Upper lobe of left lung (tissue), 6 donors: Measurements from ENCODE around the gene PHOX2B. TPM values are rescaled to one million over a fixed set of nuclear protein-coding genes. Genes with fewer than 3 reads are reported as not detected.
"Not testable (repeated sequence)": the region's sequence is repeated elsewhere in the genome, so short reads cannot be mapped to it uniquely, and the experiment has no call there.

ENCODE experiments used
- ATAC-seq, 2 donors: fragments of 200-7000 bp; cut with Tn5 transposase; one replicate each; pipeline ENCODE4 v1.9.1; 2022; ENCODE audit warnings: mild to moderate bottlenecking in 2 of 2, moderate library complexity in 2 of 2; ENCODE audit not compliant: low FRiP score in 2 of 2
- DNase-seq, 2 donors: peaks; one replicate each; pipeline ENCODE4 v3.0.0-alpha.2; 2019 to 2020
- H3K27ac ChIP-seq, 4 donors: fragments of 200-600 bp; sonication (generic); one replicate each; pipeline ENCODE4 v1.5.1; 2016 to 2019
- H3K27me3 ChIP-seq, 4 donors: fragments of 200-600 bp; sonication (generic); one replicate each; pipeline ENCODE4 v1.5.1; 2017 to 2019
- H3K36me3 ChIP-seq, 4 donors: fragments of 200-600 bp; sonication (generic); one replicate each; pipeline ENCODE4 v1.5.1; 2016 to 2019
- H3K4me1 ChIP-seq, 4 donors: fragments of 200-600 bp; sonication (generic); one replicate each; pipeline ENCODE4 v1.5.1; 2018 to 2019
- H3K4me3 ChIP-seq, 4 donors: fragments of 200-600 bp; sonication (generic); one replicate each; pipeline ENCODE4 v1.5.1; 2017 to 2019; ENCODE audit warnings: mild to moderate bottlenecking in 2 of 4, moderate library complexity in 1 of 4
- H3K9me3 ChIP-seq, 4 donors: fragments of 200-600 bp; sonication (generic); one replicate each; pipeline ENCODE4 v1.5.1; 2018 to 2019
- CTCF ChIP-seq, 6 experiments: fragments of 450-650 bp in 4 of 6; fragments of 200-600 bp in 2 of 6; sonication (generic) in 2 of 6; IDR thresholded peaks; one replicate each; pipeline ENCODE4 v1.5.1; 2016 to 2019; ENCODE audit warnings: antibody characterized with exemption in 6 of 6
- EP300 ChIP-seq, 4 donors: sonication (generic); formaldehyde crosslinking; IDR thresholded peaks; one replicate each; pipeline ENCODE4 v1.5.1; 2017; ENCODE audit warnings: antibody characterized with exemption in 4 of 4, control low read depth in 2 of 4
- POLR2A ChIP-seq, 4 donors: fragments of 450-650 bp; IDR thresholded peaks; one replicate each; pipeline ENCODE4 v1.5.1; 2016 to 2017; ENCODE audit warnings: antibody characterized with exemption in 4 of 4, mild to moderate bottlenecking in 2 of 4
- POLR2AphosphoS5 ChIP-seq, 2 donors: sonication (generic); formaldehyde crosslinking; IDR thresholded peaks; one replicate each; pipeline ENCODE4 v1.5.1; 2017; ENCODE audit warnings: antibody characterized with exemption in 2 of 2
- WGBS, 2 donors: methylation state at CpG; one replicate each; pipeline ENCODE4 v1.1.5; 2017 to 2018; 5-methylcytosine and 5-hydroxymethylcytosine counted together
- total RNA-seq, 6 donors: library from RNA; depleted of rRNA in 4 of 6; stranded (reverse); fragments of >200 nt in 4 of 6; gene quantifications; one replicate each; pipeline versions ENCODE4 v1.1.0 to v1.2.1, GENCODE V29; 2016 to 2021
- donor health status: DM: no; HTN: no; CAD: no; lungs with moderate emphysema.
- donor health status: DM: no; HTN: yes; CAD: no; lungs with severe emphysema.

The PHOX2B gene
- total RNA-seq, 6 donors from 2014 or later = not detected

DNA sequence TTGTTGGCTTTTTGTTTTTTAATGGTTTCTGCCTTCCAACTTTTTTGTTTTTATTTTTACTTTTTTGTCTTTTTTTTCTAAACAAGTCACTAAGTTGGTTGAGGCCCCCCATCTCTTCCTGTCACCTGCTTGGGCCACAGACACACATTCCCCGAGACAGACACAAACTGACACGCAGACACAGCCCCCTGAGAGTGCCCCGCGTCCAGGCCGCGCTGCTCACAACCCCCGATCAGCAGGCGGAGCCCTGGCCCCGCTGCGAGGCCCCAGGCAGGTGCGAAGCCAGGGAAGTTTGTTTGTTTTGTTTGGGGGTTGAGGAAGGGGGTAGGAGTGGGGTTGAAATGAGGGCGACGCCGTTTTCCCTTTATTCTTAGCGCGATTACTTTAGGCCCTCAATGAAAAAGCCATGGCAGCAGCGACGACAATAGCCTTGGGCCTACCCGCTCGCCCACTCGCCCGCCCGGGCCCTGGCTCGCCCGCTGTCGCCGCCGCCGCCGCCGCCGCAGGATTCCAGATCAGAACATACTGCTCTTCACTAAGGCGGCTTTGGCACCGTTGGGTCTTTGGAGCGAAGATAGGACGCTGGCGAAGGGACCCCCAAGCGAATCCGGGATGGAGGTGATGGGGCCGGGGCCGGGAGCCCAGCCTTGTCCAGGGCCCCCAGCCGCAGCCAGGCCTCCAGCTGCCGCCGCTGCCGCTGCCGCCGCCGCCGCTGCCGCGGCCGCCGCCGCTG lies 3.1 kb downstream of the PHOX2B start:
- ATAC-seq (no peak), DNase-seq (peak in 1 of 2 donors; percentile 77)
- Histone ChIP-seq H3K36me3 (no peaks in the 10 kb centered on the region), H3K4me1 (peaks cover 0 to 24% (median 0%) of the 10 kb centered on the region in 4 donors), H3K27me3 (peaks cover 0 to 45% (median 25%) of the 10 kb centered on the region in 4 donors), H3K4me3 (no peak overlapping the region), H3K9me3 (peaks cover 0 to 5% (median 0%) of the 10 kb centered on the region in 4 donors), H3K27ac (no peak overlapping the region)
- TF ChIP-seq POLR2A (IDR thresholded peaks at IDR 0.05) (no peak), CTCF (IDR thresholded peaks at IDR 0.05) (no peak), EP300 (IDR thresholded peaks at IDR 0.05) (no peak), POLR2AphosphoS5 (IDR thresholded peaks at IDR 0.05) (no peak)
- WGBS, 2 donors = 7 to 20% methylated on average over 11 to 32 of the region's 54 CpGs

GRCh38 chr4:41744572-41745291 lies 3.8 kb downstream of the PHOX2B start:
- WGBS, 2 donors = 10% methylated on average over 33 of the region's 33 CpGs

DNA sequence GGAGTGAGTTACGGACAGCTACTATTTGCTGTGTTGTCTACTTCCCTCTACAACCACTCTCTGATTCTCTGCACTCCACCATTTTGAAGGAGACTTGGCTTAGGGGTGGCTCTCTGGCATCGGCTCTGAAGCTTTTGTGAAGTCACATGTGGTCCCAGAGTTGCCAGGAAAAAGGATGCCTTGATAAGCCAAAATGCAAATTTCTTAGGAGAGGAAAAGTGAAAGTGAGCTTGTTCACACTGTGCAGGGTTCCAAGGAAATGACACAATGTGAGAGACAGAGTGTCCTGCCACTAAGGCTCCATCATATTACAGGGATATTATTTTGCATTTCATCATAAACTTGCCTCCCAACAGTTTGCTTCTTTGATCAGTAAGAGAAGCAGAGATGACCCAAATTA lies 7.2 kb downstream of the PHOX2B start:
- H3K4me1 ChIP-seq = peaks cover 0 to 13% (median 0%) of the 10 kb centered on the region in 4 donors
- no peak overlapping the region for H3K4me3 ChIP-seq
- peaks cover 0 to 5% (median 0%) of the 10 kb centered on the region in 4 donors for H3K9me3 ChIP-seq
- 56 to 71% methylated on average over 2 of the region's 2 CpGs for WGBS, 2 donors
- H3K27ac ChIP-seq = no peak overlapping the region
- DNase-seq = no peak
- no peaks in the 10 kb centered on the region for H3K36me3 ChIP-seq
- H3K27me3 ChIP-seq = peaks cover 0 to 21% (median 12%) of the 10 kb centered on the region in 4 donors
- no peak for ATAC-seq
- TF ChIP-seq POLR2AphosphoS5 (IDR thresholded peaks at IDR 0.05) (no peak), POLR2A (IDR thresholded peaks at IDR 0.05) (no peak), EP300 (IDR thresholded peaks at IDR 0.05) (no peak), CTCF (IDR thresholded peaks at IDR 0.05) (no peak)

More at GRCh38 chr4:41744572-41745291, 3.8 kb downstream of the PHOX2B start:
- H3K27me3 ChIP-seq = peaks cover 0 to 42% (median 25%) of the 10 kb centered on the region in 4 donors
- no peak overlapping the region for H3K4me3 ChIP-seq
- peaks cover 0 to 5% (median 0%) of the 10 kb centered on the region in 4 donors for H3K9me3 ChIP-seq
- no peaks in the 10 kb centered on the region for H3K36me3 ChIP-seq
- no peak for TF ChIP-seq POLR2A (IDR thresholded peaks at IDR 0.05)
- H3K4me1 ChIP-seq = peaks cover 0 to 24% (median 0%) of the 10 kb centered on the region in 4 donors
- H3K27ac ChIP-seq = no peak overlapping the region
- DNase-seq = peak in 1 of 2 donors; percentile 37
- no peak for ATAC-seq

DNA sequence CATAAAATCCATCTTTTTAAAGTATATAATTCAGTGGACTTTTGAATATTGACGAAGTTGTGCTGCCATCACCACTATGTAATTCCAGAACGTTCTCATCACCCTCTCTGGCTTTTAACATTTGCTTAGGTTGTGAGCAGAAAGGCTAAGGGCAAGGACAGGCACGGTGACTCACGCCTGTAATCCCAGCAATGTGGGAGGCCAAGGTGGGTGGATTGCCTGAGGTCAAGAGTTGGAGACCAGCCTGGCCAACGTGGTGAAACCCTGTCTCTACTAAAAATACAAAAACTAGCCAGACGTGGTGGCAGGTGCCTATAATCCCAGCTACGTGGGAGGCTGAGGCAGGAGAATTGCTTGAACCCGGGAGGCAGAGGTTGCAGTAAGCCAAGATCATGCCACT lies 11.0 kb downstream of the PHOX2B start:
- not testable (repeated sequence) for H3K36me3 ChIP-seq, ATAC-seq, H3K27ac ChIP-seq, H3K4me1 ChIP-seq, DNase-seq, H3K9me3 ChIP-seq, H3K4me3 ChIP-seq, H3K27me3 ChIP-seq
- 78 to 84% methylated on average over 8 of the region's 8 CpGs for WGBS, 2 donors

DNA sequence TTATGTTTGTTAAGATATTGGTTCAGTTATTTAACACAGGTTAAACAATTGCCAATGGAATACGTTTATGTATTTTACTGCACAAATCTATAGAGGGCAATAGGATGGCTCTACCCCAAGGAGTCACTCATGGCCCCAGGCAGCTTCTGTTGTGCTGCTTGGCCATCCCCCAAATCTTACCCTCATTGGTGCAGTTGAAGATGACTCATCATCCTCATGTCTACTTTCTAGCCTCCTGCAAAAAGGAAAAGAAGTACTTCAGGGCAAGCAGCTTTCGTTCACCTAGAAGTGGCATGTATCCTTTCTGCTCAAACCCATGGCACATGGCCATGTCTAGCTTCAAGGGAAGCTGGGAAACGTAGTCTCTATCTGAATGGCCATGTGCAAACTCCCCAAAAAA lies 14.2 kb downstream of the PHOX2B start:
- no peak for DNase-seq
- WGBS, 2 donors = 71 to 78% methylated on average over 3 of the region's 3 CpGs

More for the DNA sequence above, 14.2 kb downstream of the PHOX2B start:
- no peak for ATAC-seq
- no peaks in the 10 kb centered on the region for H3K9me3 ChIP-seq
- no peak overlapping the region for H3K27ac ChIP-seq
- no peak overlapping the region for H3K4me3 ChIP-seq
- H3K27me3 ChIP-seq = no peaks in the 10 kb centered on the region
- TF ChIP-seq POLR2AphosphoS5 (IDR thresholded peaks at IDR 0.05) = no peak
- TF ChIP-seq POLR2A (IDR thresholded peaks at IDR 0.05) = no peak
- TF ChIP-seq CTCF (IDR thresholded peaks at IDR 0.05) = no peak
- TF ChIP-seq EP300 (IDR thresholded peaks at IDR 0.05) = no peak
- H3K4me1 ChIP-seq = no peaks in the 10 kb centered on the region
- H3K36me3 ChIP-seq = no peaks in the 10 kb centered on the region
